BE2C (cell line): ENCODE results near the gene SPATA20.

ENCODE experiments used
- DNase-seq: peaks from one replicate; pipeline ENCODE4 v3.0.0-alpha.2; 2020
- H3K27me3 ChIP-seq: fragments of 250-450 bp; sonication (Bioruptor Pico); 2 replicates; pipeline ENCODE4 v1.5.1; 2020; ENCODE audit warnings: mild to moderate bottlenecking
- H3K36me3 ChIP-seq: fragments of 250-450 bp; sonication (Bioruptor Pico); 2 replicates; pipeline ENCODE4 v1.5.1; 2020; ENCODE audit warnings: mild to moderate bottlenecking
- H3K4me1 ChIP-seq: fragments of 250-450 bp; sonication (Bioruptor Pico); 2 replicates; pipeline ENCODE4 v1.5.1; 2020
- H3K4me3 ChIP-seq: 2 replicates; pipeline ENCODE4 v1.5.1; 2011; ENCODE audit warnings: low read depth, low read length
- H3K9me3 ChIP-seq: fragments of 250-450 bp; sonication (Bioruptor Pico); 2 replicates; pipeline ENCODE4 v1.5.1; 2020
- CTCF ChIP-seq: IDR thresholded peaks from 2 replicates; pipeline ENCODE4 v1.5.1; 2012; ENCODE audit warnings: mild to moderate bottlenecking, low read depth, low read length

The SPATA20 gene

GRCh38 chr17:50578173-50578572 lies 31.2 kb downstream of the SPATA20 start:
- no peak for TF ChIP-seq CTCF
- no peaks in the 10 kb centered on the region for H3K4me1 ChIP-seq
- H3K36me3 ChIP-seq = no peaks in the 10 kb centered on the region
- no peaks in the 10 kb centered on the region for H3K9me3 ChIP-seq
- no peaks in the 10 kb centered on the region for H3K27me3 ChIP-seq
- H3K4me3 ChIP-seq = no peak overlapping the region
- no peak for DNase-seq

- no peak for DNase-seq
- no peaks in the 10 kb centered on the region for H3K9me3 ChIP-seq
- H3K36me3 ChIP-seq = no peaks in the 10 kb centered on the region
- no peaks in the 10 kb centered on the region for H3K27me3 ChIP-seq
- no peak for TF ChIP-seq CTCF
- peaks cover 3% of the 10 kb centered on the region; the same call in 1 of the 2 replicates for H3K4me1 ChIP-seq
- no peak overlapping the region for H3K4me3 ChIP-seq
Measured at GRCh38 chr17:50579399-50579798, 32.4 kb downstream of the SPATA20 start.

DNA sequence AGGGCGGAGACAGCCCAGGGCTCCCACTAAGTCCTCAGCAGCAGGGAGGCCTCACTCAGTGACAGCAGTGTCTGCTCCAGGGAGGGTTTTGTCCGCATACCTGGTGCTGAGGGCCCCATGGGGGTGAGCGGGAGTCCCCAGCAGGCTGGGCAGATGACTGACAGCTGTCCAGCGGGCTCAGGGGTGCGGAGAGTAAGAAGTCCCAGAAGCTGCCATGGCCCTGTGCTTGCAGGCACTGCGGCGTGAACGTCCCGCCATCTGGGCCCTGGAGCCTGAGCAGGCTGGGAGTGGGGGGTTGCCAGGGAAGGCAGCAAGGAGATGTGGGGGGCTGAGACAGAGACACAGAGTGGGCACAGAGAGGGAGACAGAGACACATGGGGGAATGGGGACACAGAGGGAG lies 33.7 kb downstream of the SPATA20 start:
- H3K27me3 ChIP-seq = no peaks in the 10 kb centered on the region
- H3K9me3 ChIP-seq = no peaks in the 10 kb centered on the region
- H3K4me3 ChIP-seq = no peak overlapping the region
- H3K36me3 ChIP-seq = no peaks in the 10 kb centered on the region
- peaks cover 3% of the 10 kb centered on the region; the same call in 1 of the 2 replicates for H3K4me1 ChIP-seq
- no peak for DNase-seq
- TF ChIP-seq CTCF = no peak

- TF ChIP-seq CTCF = no peak
- Histone ChIP-seq H3K27me3 (no peaks in the 10 kb centered on the region), H3K36me3 (no peaks in the 10 kb centered on the region), H3K4me1 (peaks cover 3% of the 10 kb centered on the region; the same call in 1 of the 2 replicates), H3K9me3 (no peaks in the 10 kb centered on the region), H3K4me3 (no peak overlapping the region)
- DNase-seq = no peak
Measured at GRCh38 chr17:50581316-50581715, 34.3 kb downstream of the SPATA20 start.

GRCh38 chr17:50582741-50583140 lies 35.8 kb downstream of the SPATA20 start:
- Histone ChIP-seq H3K27me3 (no peaks in the 10 kb centered on the region), H3K4me1 (peaks cover 3% of the 10 kb centered on the region; the same call in 1 of the 2 replicates), H3K36me3 (no peaks in the 10 kb centered on the region), H3K4me3 (no peak overlapping the region), H3K9me3 (no peaks in the 10 kb centered on the region)
- TF ChIP-seq CTCF = no peak
- DNase-seq = no peak

GRCh38 chr17:50583641-50584040 lies 36.7 kb downstream of the SPATA20 start:
- Histone ChIP-seq H3K4me1 (peaks cover 6% of the 10 kb centered on the region), H3K4me3 (no peak overlapping the region), H3K36me3 (no peaks in the 10 kb centered on the region), H3K9me3 (no peaks in the 10 kb centered on the region), H3K27me3 (no peaks in the 10 kb centered on the region)
- no peak for DNase-seq
- no peak for TF ChIP-seq CTCF
